Sigmoid colon (tissue), 7 donors: ENCODE measurements around the gene SRC. TPM values are rescaled to one million over a fixed set of nuclear protein-coding genes. Genes with fewer than 3 reads are reported as not detected.

Source experiments
- DNase-seq: peaks from one replicate; pipeline ENCODE4 v3.0.0-alpha.2; 2019
- H3K27ac ChIP-seq, 4 donors: fragments of 200-600 bp; sonication (generic); one replicate each; pipeline ENCODE4 v1.5.1; 2016 to 2019; ENCODE audit warnings: mild to moderate bottlenecking in 1 of 4
- H3K27me3 ChIP-seq, 3 donors: fragments of 200-600 bp; sonication (generic); one replicate each; pipeline ENCODE4 v1.5.1; 2019; ENCODE audit warnings: mild to moderate bottlenecking in 1 of 3
- H3K36me3 ChIP-seq, 4 donors: fragments of 200-600 bp; sonication (generic); one replicate each; pipeline ENCODE4 v1.5.1; 2016 to 2019
- H3K4me1 ChIP-seq, 4 donors: fragments of 200-600 bp; sonication (generic); one replicate each; pipeline ENCODE4 v1.5.1; 2017 to 2019
- H3K4me3 ChIP-seq, 4 donors: fragments of 200-600 bp; sonication (generic); one replicate each; pipeline ENCODE4 v1.5.1; 2017 to 2019; ENCODE audit warnings: mild to moderate bottlenecking in 2 of 4, moderate library complexity in 1 of 4
- H3K9me3 ChIP-seq, 4 donors: fragments of 200-600 bp in 3 of 4; sonication (generic) in 3 of 4; one replicate each; pipeline versions ENCODE4 v1.5.1 to v1.6.1; 2013 to 2019
- EP300 ChIP-seq, 4 donors: sonication (generic); formaldehyde crosslinking; IDR thresholded peaks; one replicate each; pipeline ENCODE4 v1.6.1; 2017; ENCODE audit warnings: antibody characterized with exemption in 4 of 4
- POLR2A ChIP-seq, 2 donors: fragments of 450-650 bp; IDR thresholded peaks; one replicate each; pipeline ENCODE4 v1.6.1; 2016; ENCODE audit warnings: antibody characterized with exemption in 2 of 2, mild to moderate bottlenecking in 2 of 2, moderate library complexity in 2 of 2
- POLR2AphosphoS5 ChIP-seq, 4 donors: sonication (generic); formaldehyde crosslinking; IDR thresholded peaks; one replicate each; pipeline ENCODE4 v1.6.1; 2017; ENCODE audit warnings: antibody characterized with exemption in 4 of 4
- WGBS, 2 donors: extraction: QIAGEN DNeasy Blood & Tissue Kit; methylation state at CpG; one replicate each; pipeline ENCODE4 v1.1.7; 2013; 5-methylcytosine and 5-hydroxymethylcytosine counted together
- intact Hi-C: fragments of 100-400 bp; cut with DNase I; formaldehyde crosslinking; loops from one replicate; pipeline ENCODE4 v1.15.1; 2023
- polyA plus RNA-seq, 3 donors: library from polyadenylated mRNA; stranded (reverse); fragments of 200-250 nt; gene quantifications; one replicate each; pipeline ENCODE4 v1.2.3, GENCODE V29; 2013
- total RNA-seq, 4 donors: library from RNA; depleted of rRNA; stranded (reverse); fragments of >200 nt; gene quantifications; one replicate each; pipeline ENCODE4 v1.1.0, GENCODE V29; 2016
- TF ChIP-seq, protein P1 (sequence below), 4 experiments: fragments of 450-650 bp in 3 of 4; fragments of 200-600 bp in 1 of 4; IDR thresholded peaks; one replicate each; pipeline ENCODE4 v1.5.1; 2016 to 2019; ENCODE audit warnings: antibody characterized with exemption in 4 of 4, mild to moderate bottlenecking in 3 of 4, moderate library complexity in 2 of 4
- donor health status: healthy with polysubstance abuse.
- donor health status: Bipolar disorder and iron deficiency.
- donor health status: healthy.

Gene SRC
- total and polyA plus RNA-seq, 7 donors = 28.1 to 91.8 (median 52.3) TPM

DNA sequence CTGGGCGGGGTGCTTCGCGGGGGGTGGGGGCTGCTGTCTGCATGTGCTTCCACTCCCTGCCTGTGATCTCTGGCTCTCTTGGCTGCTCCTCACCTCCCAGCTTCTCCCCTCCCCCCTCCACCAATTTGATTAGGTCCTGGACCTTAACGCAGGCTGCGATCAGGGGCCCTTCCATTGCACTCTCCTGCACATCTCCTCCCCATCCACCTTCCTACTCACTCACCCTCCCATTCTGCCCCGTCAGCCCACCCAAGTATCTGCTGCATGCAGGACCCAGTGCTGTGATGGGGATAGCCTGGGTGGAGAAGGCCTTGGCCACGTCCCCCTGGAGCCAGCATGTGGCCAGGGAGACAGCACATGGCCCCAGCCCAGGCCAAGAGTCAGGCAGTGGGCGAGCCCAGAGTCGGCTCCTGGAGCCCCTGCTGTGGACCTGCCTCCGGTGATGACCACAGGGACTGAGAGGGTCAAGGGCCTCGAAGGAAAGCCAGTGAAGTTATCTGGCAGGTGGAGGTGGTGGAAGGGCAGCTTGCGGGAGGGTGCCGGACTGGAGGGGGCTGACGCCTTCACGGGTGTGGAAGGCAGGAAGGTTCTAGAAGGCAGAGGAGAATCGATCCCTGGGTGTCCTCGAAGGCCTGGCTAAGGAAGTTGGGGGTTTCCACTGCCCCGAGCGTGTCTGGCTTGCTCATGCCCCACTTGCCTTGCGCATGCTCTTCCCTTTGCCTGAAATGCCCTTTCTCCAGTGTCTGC lies 40.7 kb downstream of the SRC start:
- H3K27ac ChIP-seq = no peak overlapping the region
- TF ChIP-seq POLR2AphosphoS5 (IDR thresholded peaks at IDR 0.05) (no peak), EP300 (IDR thresholded peaks at IDR 0.05) (no peak), POLR2A (IDR thresholded peaks at IDR 0.05) (no peak)
- TF ChIP-seq, protein P1, sequence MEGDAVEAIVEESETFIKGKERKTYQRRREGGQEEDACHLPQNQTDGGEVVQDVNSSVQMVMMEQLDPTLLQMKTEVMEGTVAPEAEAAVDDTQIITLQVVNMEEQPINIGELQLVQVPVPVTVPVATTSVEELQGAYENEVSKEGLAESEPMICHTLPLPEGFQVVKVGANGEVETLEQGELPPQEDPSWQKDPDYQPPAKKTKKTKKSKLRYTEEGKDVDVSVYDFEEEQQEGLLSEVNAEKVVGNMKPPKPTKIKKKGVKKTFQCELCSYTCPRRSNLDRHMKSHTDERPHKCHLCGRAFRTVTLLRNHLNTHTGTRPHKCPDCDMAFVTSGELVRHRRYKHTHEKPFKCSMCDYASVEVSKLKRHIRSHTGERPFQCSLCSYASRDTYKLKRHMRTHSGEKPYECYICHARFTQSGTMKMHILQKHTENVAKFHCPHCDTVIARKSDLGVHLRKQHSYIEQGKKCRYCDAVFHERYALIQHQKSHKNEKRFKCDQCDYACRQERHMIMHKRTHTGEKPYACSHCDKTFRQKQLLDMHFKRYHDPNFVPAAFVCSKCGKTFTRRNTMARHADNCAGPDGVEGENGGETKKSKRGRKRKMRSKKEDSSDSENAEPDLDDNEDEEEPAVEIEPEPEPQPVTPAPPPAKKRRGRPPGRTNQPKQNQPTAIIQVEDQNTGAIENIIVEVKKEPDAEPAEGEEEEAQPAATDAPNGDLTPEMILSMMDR (IDR thresholded peaks at IDR 0.05) = no peak
- H3K4me3 ChIP-seq = no peak overlapping the region
- DNase-seq = peak; percentile 61
- intact Hi-C loops = loop anchor here (5.0 to 10.0 kb wide), 2 partner anchors 141 to 182 kb away; partner anchors contain the start of gene BLCAP
- H3K36me3 ChIP-seq = peaks cover 19 to 52% (median 35%) of the 10 kb centered on the region in 4 donors
- H3K27me3 ChIP-seq = no peaks in the 10 kb centered on the region
- 88 to 90% methylated on average over 20 of the region's 20 CpGs for WGBS, 2 donors
- no peaks in the 10 kb centered on the region for H3K9me3 ChIP-seq
- H3K4me1 ChIP-seq = peaks cover 0 to 26% (median 19%) of the 10 kb centered on the region in 4 donors

DNA sequence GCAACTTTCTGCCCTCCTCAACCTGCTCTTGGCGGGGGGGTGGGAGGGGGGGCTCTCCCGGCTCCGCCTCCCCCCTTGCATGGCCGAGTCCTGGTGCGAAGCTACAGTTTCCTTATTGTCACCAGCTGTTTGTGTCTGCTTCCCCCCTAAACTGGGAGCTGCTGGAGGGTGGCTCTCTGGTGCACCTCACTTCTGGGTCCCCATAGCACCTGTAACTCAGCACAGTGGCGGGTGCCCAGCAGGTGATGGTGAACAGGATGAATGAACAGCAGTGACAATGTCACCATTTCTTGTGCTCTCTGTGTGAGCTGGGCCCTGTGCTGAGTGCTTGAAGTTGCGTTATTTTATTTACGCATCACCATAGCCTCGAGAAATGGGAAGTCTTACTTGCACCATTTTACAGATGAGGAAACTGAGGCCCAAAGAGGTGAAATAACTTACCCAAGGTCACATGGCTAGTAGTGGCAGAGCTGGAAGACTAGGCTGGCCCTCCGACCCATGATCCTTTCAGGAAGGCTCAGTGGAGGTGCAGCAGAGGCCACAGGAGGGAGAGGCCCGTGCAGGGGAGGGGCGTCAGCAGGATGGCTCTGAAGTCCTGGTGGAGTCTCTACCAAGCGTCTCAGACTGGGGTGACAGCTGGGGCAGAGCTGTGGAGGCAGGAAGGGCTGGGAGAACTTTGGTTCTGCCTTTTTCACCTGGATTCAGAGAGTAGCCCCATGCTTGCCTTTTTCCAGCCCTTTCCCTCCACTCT lies 41.8 kb downstream of the SRC start:
- peaks cover 26 to 61% (median 36%) of the 10 kb centered on the region in 4 donors for H3K36me3 ChIP-seq
- no peaks in the 10 kb centered on the region for H3K9me3 ChIP-seq
- WGBS, 2 donors = 90 to 91% methylated on average over 13 of the region's 13 CpGs
- no peaks in the 10 kb centered on the region for H3K27me3 ChIP-seq
- H3K27ac ChIP-seq = no peak overlapping the region
- H3K4me3 ChIP-seq = no peak overlapping the region
- TF ChIP-seq EP300 (IDR thresholded peaks at IDR 0.05) (no peak), POLR2AphosphoS5 (IDR thresholded peaks at IDR 0.05) (no peak), POLR2A (IDR thresholded peaks at IDR 0.05) (no peak)
- TF ChIP-seq, protein P1 (IDR thresholded peaks at IDR 0.05) = no peak
- peak; percentile 54 for DNase-seq
- intact Hi-C loops = loop anchor here (5.0 to 10.0 kb wide), 2 partner anchors 140 to 183 kb away; partner anchors contain the start of gene BLCAP
- H3K4me1 ChIP-seq = peaks cover 0 to 25% (median 19%) of the 10 kb centered on the region in 4 donors

DNA sequence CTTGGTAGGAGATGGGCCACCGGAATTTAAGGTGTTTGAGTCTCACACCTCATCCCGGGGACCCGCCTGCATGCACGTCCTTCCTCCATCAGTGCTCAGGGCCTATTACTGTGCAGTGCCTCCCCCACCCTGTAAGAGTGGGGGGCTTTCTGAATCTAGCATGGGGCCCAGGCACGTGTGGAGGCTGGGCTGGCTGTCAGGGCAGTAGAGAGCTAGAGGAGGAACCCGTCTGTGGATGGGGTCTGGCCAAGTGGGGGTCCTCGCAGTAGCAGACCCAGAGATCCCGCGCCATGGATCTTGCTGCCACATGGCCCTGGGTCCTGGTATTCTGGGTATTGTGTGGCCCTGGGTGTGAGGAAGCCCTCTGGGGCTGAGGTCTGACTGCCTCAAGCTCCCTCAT lies 42.9 kb downstream of the SRC start:
- no peak for DNase-seq
- peaks cover 0 to 14% (median 14%) of the 10 kb centered on the region in 4 donors for H3K4me1 ChIP-seq

DNA sequence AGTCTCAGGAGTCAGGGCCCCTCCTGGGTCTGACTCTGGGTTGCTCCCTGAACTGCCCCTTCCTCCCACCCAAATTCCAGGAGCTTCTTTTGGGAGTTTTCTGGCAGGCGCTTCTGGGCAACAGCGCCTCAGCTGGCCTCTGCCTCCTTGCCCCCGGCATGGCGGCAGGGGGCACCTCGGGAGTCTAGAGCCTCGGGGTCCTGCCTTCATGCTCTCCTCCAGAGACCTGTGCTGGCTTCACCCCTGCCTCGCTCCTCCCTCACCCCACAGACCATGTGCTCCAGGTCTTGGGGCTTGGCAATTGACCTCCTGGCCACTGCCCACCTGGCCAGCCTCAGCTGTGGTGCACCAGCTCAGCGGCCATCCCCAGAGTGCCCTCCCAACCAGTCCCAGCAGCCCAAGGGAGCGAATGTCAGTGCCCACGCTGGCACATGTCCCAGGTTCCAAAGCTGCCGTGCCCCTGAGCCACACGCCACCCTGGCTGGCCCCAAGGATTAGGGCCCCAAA lies 43.4 kb downstream of the SRC start:
- H3K27me3 ChIP-seq = no peaks in the 10 kb centered on the region
- peak; percentile 60 for DNase-seq
- H3K27ac ChIP-seq = no peak overlapping the region
- peaks cover 26 to 69% (median 44%) of the 10 kb centered on the region in 4 donors for H3K36me3 ChIP-seq
- TF ChIP-seq EP300 (IDR thresholded peaks at IDR 0.05) (no peak), POLR2A (IDR thresholded peaks at IDR 0.05) (no peak), POLR2AphosphoS5 (IDR thresholded peaks at IDR 0.05) (no peak)
- TF ChIP-seq, protein P1 (IDR thresholded peaks at IDR 0.05) = no peak
- 94 to 96% methylated on average over 12 of the region's 12 CpGs for WGBS, 2 donors
- no peaks in the 10 kb centered on the region for H3K9me3 ChIP-seq
- H3K4me1 ChIP-seq = peaks cover 0 to 10% (median 9%) of the 10 kb centered on the region in 4 donors
- intact Hi-C loops = loop anchor here (5.0 to 10.0 kb wide), 2 partner anchors 138 to 184 kb away; partner anchors contain the start of gene BLCAP
- no peak overlapping the region for H3K4me3 ChIP-seq

More for the DNA sequence above, 42.9 kb downstream of the SRC start:
- Histone ChIP-seq H3K27ac (no peak overlapping the region), H3K9me3 (no peaks in the 10 kb centered on the region), H3K27me3 (no peaks in the 10 kb centered on the region), H3K36me3 (peaks cover 26 to 65% (median 40%) of the 10 kb centered on the region in 4 donors), H3K4me3 (no peak overlapping the region)
- intact Hi-C loops = loop anchor here (5.0 to 10.0 kb wide), 2 partner anchors 138 to 184 kb away; partner anchors contain the start of gene BLCAP
- no peak for TF ChIP-seq POLR2A (IDR thresholded peaks at IDR 0.05)
- no peak for TF ChIP-seq POLR2AphosphoS5 (IDR thresholded peaks at IDR 0.05)
- TF ChIP-seq, protein P1 (IDR thresholded peaks at IDR 0.05) = no peak
- TF ChIP-seq EP300 (IDR thresholded peaks at IDR 0.05) = no peak
- 92% methylated on average over 9 of the region's 9 CpGs for WGBS, 2 donors
